ENCODE measurements around the gene ZNF440. TPM values are rescaled to one million over a fixed set of nuclear protein-coding genes. Genes with fewer than 3 reads are reported as not detected.

Gene ZNF440
- total RNA-seq, 1 experiment from 2014 or later = 11.4 TPM

DNA sequence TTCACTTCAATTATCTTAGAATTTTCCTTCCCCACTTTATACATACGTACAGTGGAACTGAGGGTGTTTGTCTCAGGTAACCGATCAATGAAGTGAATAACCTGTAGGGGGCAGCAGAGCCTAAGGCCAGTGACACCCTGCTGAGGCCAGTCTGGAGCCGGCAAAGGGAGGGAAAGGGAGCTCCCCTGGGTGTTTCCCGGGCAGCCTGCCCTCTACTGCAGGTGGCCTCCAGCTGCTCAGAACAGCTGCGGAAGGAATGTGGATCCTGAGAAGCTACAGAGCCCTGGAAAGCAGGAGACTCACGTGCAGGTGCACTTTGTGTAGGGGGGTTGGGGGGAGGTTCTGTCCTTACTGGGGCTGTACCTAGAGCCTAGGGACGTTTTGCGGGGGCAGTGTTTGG, 16.6 kb upstream of the ZNF440 start:
- ChIA-PET RAD21 (ENCODE audit: low non-redundant PET in 1 of 2, low total read pairs in 2 of 2, uncharacterized antibody in 2 of 2, unreplicated experiment in 2 of 2) (interaction anchor here (0.6 to 0.8 kb wide), 3 partner anchors 191 to 343 kb away, joined by 3 read pairs; partner anchors contain the start of gene ZNF20 (in 1 of the 2)), CTCF (interaction anchor here (0.6 to 1.0 kb wide), 5 partner anchors 14 to 191 kb away, joined by 3 to 5 read pairs (median 4); no protein-coding TSS in a partner anchor), POLR2A (no interaction called here)
- Histone ChIP-seq H2AFZ (ENCODE audit: low read depth, low read length, poor library complexity, severe bottlenecking) (no peak overlapping the region), H3K79me2 (ENCODE audit: insufficient read depth, low read length) (no peaks in the 10 kb centered on the region), H3K9me3 (ENCODE audit: control insufficient read depth in 1 of 2, insufficient read depth in 1 of 2, low read depth in 1 of 2, low read length in 2 of 2) (peaks cover 0 to 3% of the 10 kb centered on the region in 2 experiments; a peak in 1 of 4 replicates), H3K9me2 (ENCODE audit: insufficient read depth) (no peaks in the 10 kb centered on the region), H3K4me2 (ENCODE audit: low read length) (no peak overlapping the region), H3K4me3 (replicated peaks in 1 of 2; ENCODE audit: low read depth in 1 of 2, low read length in 2 of 2) (no peak overlapping the region), H3K4me1 (ENCODE audit: control insufficient read depth in 1 of 2, insufficient read depth in 2 of 2, low read length in 2 of 2) (no peaks in the 10 kb centered on the region), H4K20me1 (ENCODE audit: insufficient read depth) (no peaks in the 10 kb centered on the region), H3K27ac (ENCODE audit: low read depth, low read length) (no peak overlapping the region), H3K36me3 (ENCODE audit: control insufficient read depth in 1 of 2, insufficient read depth in 2 of 2, low read length in 2 of 2) (no peaks in the 10 kb centered on the region), H3K9ac (ENCODE audit: low read length) (no peak overlapping the region), H3K27me3 (ENCODE audit: insufficient read depth, low read length) (no peaks in the 10 kb centered on the region)
- peak; percentile 36 for DNase-seq (ENCODE audit: low read depth, low spot score)
- no TSS peak for BruUV-seq (replicated peaks)
- intact Hi-C loops (cut with micrococcal nuclease) = loop anchor here (1.0 to 5.0 kb wide), 2 partner anchors 192 to 235 kb away; no protein-coding TSS in a partner anchor
- ATAC-seq = peak; percentile 95
- peak; percentile 72 for TF ChIP-seq RAD21 (IDR thresholded peaks at IDR 0.05; ENCODE audit: low read depth)
- TF ChIP-seq, protein P1, sequence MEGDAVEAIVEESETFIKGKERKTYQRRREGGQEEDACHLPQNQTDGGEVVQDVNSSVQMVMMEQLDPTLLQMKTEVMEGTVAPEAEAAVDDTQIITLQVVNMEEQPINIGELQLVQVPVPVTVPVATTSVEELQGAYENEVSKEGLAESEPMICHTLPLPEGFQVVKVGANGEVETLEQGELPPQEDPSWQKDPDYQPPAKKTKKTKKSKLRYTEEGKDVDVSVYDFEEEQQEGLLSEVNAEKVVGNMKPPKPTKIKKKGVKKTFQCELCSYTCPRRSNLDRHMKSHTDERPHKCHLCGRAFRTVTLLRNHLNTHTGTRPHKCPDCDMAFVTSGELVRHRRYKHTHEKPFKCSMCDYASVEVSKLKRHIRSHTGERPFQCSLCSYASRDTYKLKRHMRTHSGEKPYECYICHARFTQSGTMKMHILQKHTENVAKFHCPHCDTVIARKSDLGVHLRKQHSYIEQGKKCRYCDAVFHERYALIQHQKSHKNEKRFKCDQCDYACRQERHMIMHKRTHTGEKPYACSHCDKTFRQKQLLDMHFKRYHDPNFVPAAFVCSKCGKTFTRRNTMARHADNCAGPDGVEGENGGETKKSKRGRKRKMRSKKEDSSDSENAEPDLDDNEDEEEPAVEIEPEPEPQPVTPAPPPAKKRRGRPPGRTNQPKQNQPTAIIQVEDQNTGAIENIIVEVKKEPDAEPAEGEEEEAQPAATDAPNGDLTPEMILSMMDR (IDR thresholded peaks at IDR 0.05 in 2 of 3, conservative IDR thresholded peaks at IDR 0.05 in 1 of 3; ENCODE audit: borderline replicate concordance in 1 of 3, insufficient read depth in 1 of 3, low read depth in 2 of 3, low read length in 2 of 3) = peak; percentile 56 to 74 (median 72); a peak in 5 of 6 replicates
- TF ChIP-seq, protein P2, sequence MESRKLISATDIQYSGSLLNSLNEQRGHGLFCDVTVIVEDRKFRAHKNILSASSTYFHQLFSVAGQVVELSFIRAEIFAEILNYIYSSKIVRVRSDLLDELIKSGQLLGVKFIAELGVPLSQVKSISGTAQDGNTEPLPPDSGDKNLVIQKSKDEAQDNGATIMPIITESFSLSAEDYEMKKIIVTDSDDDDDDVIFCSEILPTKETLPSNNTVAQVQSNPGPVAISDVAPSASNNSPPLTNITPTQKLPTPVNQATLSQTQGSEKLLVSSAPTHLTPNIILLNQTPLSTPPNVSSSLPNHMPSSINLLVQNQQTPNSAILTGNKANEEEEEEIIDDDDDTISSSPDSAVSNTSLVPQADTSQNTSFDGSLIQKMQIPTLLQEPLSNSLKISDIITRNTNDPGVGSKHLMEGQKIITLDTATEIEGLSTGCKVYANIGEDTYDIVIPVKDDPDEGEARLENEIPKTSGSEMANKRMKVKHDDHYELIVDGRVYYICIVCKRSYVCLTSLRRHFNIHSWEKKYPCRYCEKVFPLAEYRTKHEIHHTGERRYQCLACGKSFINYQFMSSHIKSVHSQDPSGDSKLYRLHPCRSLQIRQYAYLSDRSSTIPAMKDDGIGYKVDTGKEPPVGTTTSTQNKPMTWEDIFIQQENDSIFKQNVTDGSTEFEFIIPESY (IDR thresholded peaks at IDR 0.05; ENCODE audit: extremely low read depth, insufficient replicate concordance, low read length) = no peak
